OCI-LY7 (cell line): ENCODE data around the gene SALL4. TPM values are rescaled to one million over a fixed set of nuclear protein-coding genes. Genes with fewer than 3 reads are reported as not detected.

ENCODE experiments used
- BruUV-seq: library from RNA; stranded (reverse); fragments of 400-500 nt; replicated peaks from 2 replicates; lab custom pipeline; 2021; lab: Mats Ljungman, UMichigan
- CTCF ChIA-PET: fragments of 300-600 bp; sonication (Branson Sonifier 250); formaldehyde crosslinking; loops from one replicate; lab custom pipeline; 2022; ENCODE audit warnings: antibody characterized with exemption; ENCODE audit not compliant: unreplicated experiment; lab: Charles Lee
- POLR2A ChIA-PET: fragments of 300-600 bp; sonication (Branson Sonifier 250); formaldehyde crosslinking; loops from one replicate; lab custom pipeline; 2022; ENCODE audit warnings: antibody characterized with exemption; lab: Charles Lee
- DNase-seq: peaks from one replicate; pipeline ENCODE4 v3.0.0-alpha.2; 2015; ENCODE audit warnings: low spot score
- H2AFZ ChIP-seq: fragments of 200-600 bp; sonication (generic), shearing (Covaris generic); 2 replicates; pipeline ENCODE4 v1.6.1; 2014; ENCODE audit warnings: mild to moderate bottlenecking, antibody characterized with exemption, low read length, moderate library complexity
- H3K27ac ChIP-seq: fragments of 200-600 bp; sonication (generic); 2 replicates; pipeline ENCODE4 v1.5.1; 2014; ENCODE audit warnings: mixed run types, low read depth, mild to moderate bottlenecking, moderate library complexity, low read length, inconsistent platforms; ENCODE audit not compliant: poor library complexity, severe bottlenecking
- H3K36me3 ChIP-seq: fragments of 200-600 bp; sonication (generic); 2 replicates; pipeline ENCODE4 v1.6.1; 2014; ENCODE audit warnings: mild to moderate bottlenecking, antibody characterized with exemption, low read length, moderate library complexity, mixed read lengths; ENCODE audit not compliant: insufficient read depth
- H3K4me1 ChIP-seq: fragments of 200-600 bp; sonication (generic); 2 replicates; pipeline ENCODE4 v1.5.1; 2014; ENCODE audit warnings: mild to moderate bottlenecking, low read length; ENCODE audit not compliant: insufficient read depth, poor library complexity, severe bottlenecking
- H3K4me2 ChIP-seq: fragments of 200-600 bp; sonication (generic); 2 replicates; pipeline ENCODE4 v1.6.1; 2014; ENCODE audit warnings: mild to moderate bottlenecking, low read length
- H3K4me3 ChIP-seq: fragments of 200-600 bp; sonication (generic); 2 replicates; pipeline ENCODE4 v1.5.1; 2014; ENCODE audit warnings: mild to moderate bottlenecking, low read depth, low read length; ENCODE audit not compliant: poor library complexity, severe bottlenecking
- H3K79me2 ChIP-seq: fragments of 200-600 bp; sonication (generic); 2 replicates; pipeline ENCODE4 v1.6.1; 2016; ENCODE audit warnings: low read depth, mild to moderate bottlenecking, low read length, moderate library complexity, mixed read lengths; ENCODE audit not compliant: insufficient read depth
- H3K9me2 ChIP-seq: fragments of 200-600 bp; sonication (generic); 2 replicates; pipeline ENCODE4 v1.6.1; 2016; ENCODE audit warnings: mild to moderate bottlenecking, low read length, mixed read lengths; ENCODE audit not compliant: insufficient read depth
- H3K9me3 ChIP-seq: fragments of 200-600 bp; sonication (generic); 2 replicates; pipeline ENCODE4 v1.6.1; 2014; ENCODE audit warnings: mild to moderate bottlenecking, mixed run types, low read length, mixed read lengths
- H4K20me1 ChIP-seq: fragments of 200-600 bp; sonication (generic); 2 replicates; pipeline ENCODE4 v1.6.1; 2014; ENCODE audit warnings: mild to moderate bottlenecking, antibody characterized with exemption, low read length, moderate library complexity, mixed read lengths; ENCODE audit not compliant: insufficient read depth
- EZH2phosphoT487 ChIP-seq: fragments of 200-600 bp; sonication (generic); IDR thresholded peaks from 2 replicates; pipeline ENCODE4 v1.6.1; 2018; ENCODE audit warnings: low read depth, borderline replicate concordance, mild to moderate bottlenecking, mixed run types, antibody characterized with exemption, low read length, moderate library complexity, mixed read lengths
- intact Hi-C: fragments of 100-400 bp; cut with micrococcal nuclease; formaldehyde crosslinking; loops from one replicate; pipeline ENCODE4 v1.10.0; 2022; ENCODE audit not compliant: unreplicated experiment
- total RNA-seq, 2 experiments: library from RNA; depleted of rRNA in 1 of 2; stranded (reverse); fragments of >200 nt in 1 of 2; shearing (Covaris generic) in 1 of 2; gene quantifications; 2 replicates each; pipeline ENCODE4 v1.2.3, GENCODE V29; 2014 to 2022
- TF ChIP-seq, protein P1 (sequence below): fragments of 200-600 bp; sonication (generic); conservative IDR thresholded peaks from 2 replicates; pipeline ENCODE4 v1.5.1; 2014; ENCODE audit warnings: mild to moderate bottlenecking, antibody characterized with exemption, low read length, moderate library complexity, mixed read lengths

The SALL4 gene
- total RNA-seq, 2 experiments from 2014 or later, result 0.06 TPM; not detected in 1

GRCh38 chr20:51752343-51752951 is 49.9 kb downstream of the SALL4 start:
- intact Hi-C loops, result no loop called here
- Histone ChIP-seq H3K79me2 (no peaks in the 10 kb centered on the region), H3K4me3 (no peak overlapping the region), H3K9me2 (no peaks in the 10 kb centered on the region), H2AFZ (no peak overlapping the region), H3K9me3 (no peaks in the 10 kb centered on the region), H3K4me2 (no peak overlapping the region), H3K4me1 (no peaks in the 10 kb centered on the region), H3K27ac (no peak overlapping the region), H3K36me3 (no peaks in the 10 kb centered on the region), H4K20me1 (no peaks in the 10 kb centered on the region)
- POLR2A ChIA-PET, result no interaction called here
- DNase-seq, result no peak
- CTCF ChIA-PET, result no interaction called here
- BruUV-seq, result no TSS peak
- TF ChIP-seq, protein P1, sequence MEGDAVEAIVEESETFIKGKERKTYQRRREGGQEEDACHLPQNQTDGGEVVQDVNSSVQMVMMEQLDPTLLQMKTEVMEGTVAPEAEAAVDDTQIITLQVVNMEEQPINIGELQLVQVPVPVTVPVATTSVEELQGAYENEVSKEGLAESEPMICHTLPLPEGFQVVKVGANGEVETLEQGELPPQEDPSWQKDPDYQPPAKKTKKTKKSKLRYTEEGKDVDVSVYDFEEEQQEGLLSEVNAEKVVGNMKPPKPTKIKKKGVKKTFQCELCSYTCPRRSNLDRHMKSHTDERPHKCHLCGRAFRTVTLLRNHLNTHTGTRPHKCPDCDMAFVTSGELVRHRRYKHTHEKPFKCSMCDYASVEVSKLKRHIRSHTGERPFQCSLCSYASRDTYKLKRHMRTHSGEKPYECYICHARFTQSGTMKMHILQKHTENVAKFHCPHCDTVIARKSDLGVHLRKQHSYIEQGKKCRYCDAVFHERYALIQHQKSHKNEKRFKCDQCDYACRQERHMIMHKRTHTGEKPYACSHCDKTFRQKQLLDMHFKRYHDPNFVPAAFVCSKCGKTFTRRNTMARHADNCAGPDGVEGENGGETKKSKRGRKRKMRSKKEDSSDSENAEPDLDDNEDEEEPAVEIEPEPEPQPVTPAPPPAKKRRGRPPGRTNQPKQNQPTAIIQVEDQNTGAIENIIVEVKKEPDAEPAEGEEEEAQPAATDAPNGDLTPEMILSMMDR, result no peak
- no peak for TF ChIP-seq EZH2phosphoT487

DNA sequence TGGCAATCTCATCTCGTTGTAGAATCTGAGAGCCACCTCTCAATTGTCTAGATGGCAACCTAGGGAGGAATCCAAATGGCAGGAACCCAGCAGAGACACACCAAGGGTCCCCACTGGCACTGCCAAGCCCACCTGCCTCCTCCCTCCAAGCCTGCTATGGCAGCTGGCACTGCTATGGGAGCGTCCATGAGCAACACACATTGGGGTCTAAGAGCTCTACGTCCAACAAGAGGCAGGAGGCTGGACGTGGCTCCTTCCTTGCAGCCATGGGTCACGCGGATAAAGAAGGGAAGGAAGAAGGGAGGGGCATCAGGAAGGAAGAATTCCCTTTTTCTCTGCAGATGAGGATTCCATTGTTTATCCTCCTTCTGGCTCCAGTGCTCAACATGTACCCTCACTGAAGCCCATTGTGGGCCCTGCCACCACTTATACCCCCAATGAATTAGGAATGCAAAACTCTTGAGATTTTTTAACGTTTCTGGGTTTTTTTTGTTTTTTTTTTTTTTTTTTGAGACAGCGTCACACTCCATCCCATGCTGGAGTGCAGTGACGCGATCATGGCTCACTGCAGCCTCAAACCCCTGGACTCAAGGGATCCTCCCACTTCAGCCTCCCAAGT is 51.4 kb downstream of the SALL4 start:
- Histone ChIP-seq H3K36me3 (no peaks in the 10 kb centered on the region), H4K20me1 (no peaks in the 10 kb centered on the region), H2AFZ (no peak overlapping the region), H3K79me2 (no peaks in the 10 kb centered on the region), H3K27ac (no peak overlapping the region), H3K4me2 (no peak overlapping the region), H3K9me2 (no peaks in the 10 kb centered on the region), H3K4me3 (no peak overlapping the region), H3K9me3 (no peaks in the 10 kb centered on the region), H3K4me1 (no peaks in the 10 kb centered on the region)
- intact Hi-C loops, result no loop called here
- no TSS peak for BruUV-seq
- ChIA-PET POLR2A (interaction anchor here (1.0 kb wide), 1 partner anchor 16 kb away, joined by 3 read pairs; no protein-coding TSS in a partner anchor), CTCF (no interaction called here)
- no peak for TF ChIP-seq EZH2phosphoT487
- TF ChIP-seq, protein P1, result no peak
- DNase-seq, result no peak
